Liver (tissue), 10 donors: ENCODE measurements around the gene CCDC39. TPM values are rescaled to one million over a fixed set of nuclear protein-coding genes. Genes with fewer than 3 reads are reported as not detected.

Source experiments
- DNase-seq: peaks from one replicate; pipeline ENCODE4 v3.0.0-alpha.2; 2017; ENCODE audit warnings: low spot score
- H3K27ac ChIP-seq, 2 donors: one replicate each; pipeline ENCODE4 v1.7.0; 2013; ENCODE audit warnings: inconsistent platforms in 2 of 2, low read length in 2 of 2, control low read depth in 1 of 2, low read depth in 1 of 2, mild to moderate bottlenecking in 1 of 2
- H3K27me3 ChIP-seq, 4 donors: one replicate each; pipeline versions ENCODE4 v1.6.1 to v1.7.0; 2013; ENCODE audit warnings: low read length in 3 of 4, inconsistent platforms in 1 of 4, mild to moderate bottlenecking in 1 of 4, moderate library complexity in 1 of 4; ENCODE audit not compliant: control insufficient read depth in 4 of 4, insufficient read depth in 4 of 4
- H3K36me3 ChIP-seq, 4 donors: one replicate each; pipeline versions ENCODE4 v1.6.1 to v1.7.0; 2013; ENCODE audit warnings: low read length in 3 of 4, mild to moderate bottlenecking in 3 of 4, low read depth in 1 of 4, moderate library complexity in 1 of 4; ENCODE audit not compliant: control insufficient read depth in 4 of 4, insufficient read depth in 3 of 4
- H3K4me1 ChIP-seq, 4 donors: one replicate each; pipeline versions ENCODE4 v1.6.1 to v1.7.0; 2013; ENCODE audit warnings: low read length in 3 of 4, mild to moderate bottlenecking in 3 of 4, moderate library complexity in 1 of 4; ENCODE audit not compliant: control insufficient read depth in 4 of 4, insufficient read depth in 4 of 4
- H3K4me3 ChIP-seq, 3 donors: one replicate each; pipeline versions ENCODE4 v1.6.1 to v1.7.0; 2013; ENCODE audit warnings: low read length in 3 of 3, control low read depth in 1 of 3, low read depth in 1 of 3, mild to moderate bottlenecking in 1 of 3
- H3K9ac ChIP-seq, 2 donors: one replicate each; pipeline ENCODE4 v1.7.0; 2013; ENCODE audit warnings: low read length in 2 of 2, mild to moderate bottlenecking in 2 of 2, moderate library complexity in 2 of 2, control low read depth in 1 of 2, low read depth in 1 of 2
- H3K9me3 ChIP-seq, 4 donors: one replicate each; pipeline versions ENCODE4 v1.6.1 to v1.7.0; 2013; ENCODE audit warnings: low read length in 3 of 4; ENCODE audit not compliant: control insufficient read depth in 4 of 4
- FOXA1 ChIP-seq: IDR thresholded peaks from 2 replicates; pipeline ENCODE4 v1.6.1; 2016; ENCODE audit warnings: antibody characterized with exemption
- FOXA2 ChIP-seq: IDR thresholded peaks from 2 replicates; pipeline ENCODE4 v1.6.1; 2016; ENCODE audit warnings: antibody characterized with exemption
- JUND ChIP-seq, 2 donors: IDR thresholded peaks; 2 replicates each; pipeline ENCODE4 v1.6.1; 2016; ENCODE audit warnings: antibody characterized with exemption in 2 of 2
- NR2F2 ChIP-seq: IDR thresholded peaks from 2 replicates; pipeline ENCODE4 v1.6.1; 2016; ENCODE audit warnings: antibody characterized with exemption
- RAD21 ChIP-seq, 2 donors: IDR thresholded peaks; 2 replicates each; pipeline ENCODE4 v1.6.1; 2016; ENCODE audit warnings: antibody characterized with exemption in 2 of 2, mild to moderate bottlenecking in 2 of 2
- TAF1 ChIP-seq: conservative IDR thresholded peaks from 2 replicates; pipeline ENCODE4 v1.6.1; 2016; ENCODE audit warnings: antibody characterized with exemption, mild to moderate bottlenecking
- WGBS: extraction: QIAGEN DNeasy Blood & Tissue Kit; methylation state at CpG from one replicate; pipeline ENCODE4 v1.1.7; 2013; 5-methylcytosine and 5-hydroxymethylcytosine counted together
- polyA plus RNA-seq, 2 donors: library from polyadenylated mRNA; stranded (reverse) in 1 of 2; unstranded in 1 of 2; fragments of 200-250 nt in 1 of 2; fragments of >200 nt in 1 of 2; fragmentation: Nextera tagmentation in 1 of 2; extraction: Ambion mirVana in 1 of 2; gene quantifications; one replicate each; pipeline versions ENCODE4 v1.2.1 to v1.2.3, GENCODE V29; 2013 to 2015
- small RNA-seq: library from RNA; depleted of rRNA; stranded (forward); fragments of <200 nt; gene quantifications from one replicate; pipeline ENCODE3, GENCODE V24; 2014
- total RNA-seq, 2 donors: library from RNA; depleted of rRNA; stranded (reverse); fragments of >200 nt; gene quantifications; one replicate each; pipeline ENCODE4 v1.2.3, GENCODE V29; 2014
- TF ChIP-seq, protein P1 (sequence below): IDR thresholded peaks from 2 replicates; pipeline ENCODE4 v1.6.1; 2016; ENCODE audit warnings: antibody characterized with exemption
- donor health status: healthy.
- donor health status: healthy.
- donor health status: healthy.
- donor health status: healthy.
- donor health status: healthy.

The CCDC39 gene
- total and polyA plus RNA-seq, 4 donors = under 0.01 to 0.08 TPM; not detected in 2

DNA sequence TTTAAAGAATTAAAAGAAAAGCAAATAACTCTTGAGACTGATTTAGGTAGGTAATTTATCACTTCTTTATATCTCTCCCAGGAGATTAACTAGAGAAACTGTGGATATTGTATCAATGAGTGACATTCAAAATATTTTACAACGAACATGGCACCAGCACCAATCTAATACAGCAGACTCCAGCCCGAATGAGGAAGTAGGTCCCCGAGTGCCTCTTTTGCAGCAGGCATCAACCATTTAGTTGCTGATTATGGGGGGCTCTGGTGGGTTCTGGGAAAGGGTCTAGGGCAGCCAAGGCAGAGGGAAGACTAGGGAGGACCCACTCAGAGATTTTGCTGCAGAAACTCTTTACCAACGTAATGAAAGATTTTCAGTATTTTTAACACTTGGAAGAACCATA, 109.1 kb downstream of the CCDC39 start:
- no peak for DNase-seq
- peaks cover 0 to 1% (median 0%) of the 10 kb centered on the region in 4 donors for H3K9me3 ChIP-seq
- no peak overlapping the region for H3K9ac ChIP-seq
- no peaks in the 10 kb centered on the region for H3K4me1 ChIP-seq
- WGBS = 64% methylated on average over 4 of the region's 4 CpGs
- TF ChIP-seq TAF1 (no peak), JUND (IDR thresholded peaks at IDR 0.05) (no peak), NR2F2 (no peak), RAD21 (IDR thresholded peaks at IDR 0.05) (no peak), FOXA1 (no peak), FOXA2 (no peak)
- H3K36me3 ChIP-seq = no peaks in the 10 kb centered on the region
- H3K4me3 ChIP-seq = no peak overlapping the region
- no peak overlapping the region for H3K27ac ChIP-seq
- H3K27me3 ChIP-seq = no peaks in the 10 kb centered on the region

DNA sequence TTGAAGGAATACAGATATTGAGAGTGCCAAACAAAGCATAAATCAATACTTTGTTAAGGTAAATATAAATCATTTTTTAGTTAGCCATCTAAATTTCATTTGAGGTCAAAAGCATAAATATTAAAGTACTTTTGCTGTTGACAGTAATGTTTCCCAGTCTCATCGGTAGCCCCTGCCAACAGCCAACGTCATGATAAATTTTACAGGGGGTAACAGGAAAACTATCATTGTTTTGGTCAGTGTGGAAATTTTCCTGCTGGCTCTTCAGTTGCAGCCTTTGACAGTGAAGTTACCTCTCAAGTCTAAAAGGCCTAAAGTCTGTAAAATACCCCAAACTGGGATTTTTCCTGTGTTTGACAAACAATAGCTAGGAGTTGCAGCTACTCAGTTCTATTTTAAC, 114.6 kb downstream of the CCDC39 start:
- Histone ChIP-seq H3K9me3 (no peaks in the 10 kb centered on the region), H3K27me3 (no peaks in the 10 kb centered on the region), H3K9ac (no peak overlapping the region), H3K36me3 (no peaks in the 10 kb centered on the region), H3K4me1 (no peaks in the 10 kb centered on the region), H3K27ac (no peak overlapping the region), H3K4me3 (no peak overlapping the region)
- DNase-seq = no peak
- 80% methylated on average over 2 of the region's 2 CpGs for WGBS
- TF ChIP-seq, protein P1, sequence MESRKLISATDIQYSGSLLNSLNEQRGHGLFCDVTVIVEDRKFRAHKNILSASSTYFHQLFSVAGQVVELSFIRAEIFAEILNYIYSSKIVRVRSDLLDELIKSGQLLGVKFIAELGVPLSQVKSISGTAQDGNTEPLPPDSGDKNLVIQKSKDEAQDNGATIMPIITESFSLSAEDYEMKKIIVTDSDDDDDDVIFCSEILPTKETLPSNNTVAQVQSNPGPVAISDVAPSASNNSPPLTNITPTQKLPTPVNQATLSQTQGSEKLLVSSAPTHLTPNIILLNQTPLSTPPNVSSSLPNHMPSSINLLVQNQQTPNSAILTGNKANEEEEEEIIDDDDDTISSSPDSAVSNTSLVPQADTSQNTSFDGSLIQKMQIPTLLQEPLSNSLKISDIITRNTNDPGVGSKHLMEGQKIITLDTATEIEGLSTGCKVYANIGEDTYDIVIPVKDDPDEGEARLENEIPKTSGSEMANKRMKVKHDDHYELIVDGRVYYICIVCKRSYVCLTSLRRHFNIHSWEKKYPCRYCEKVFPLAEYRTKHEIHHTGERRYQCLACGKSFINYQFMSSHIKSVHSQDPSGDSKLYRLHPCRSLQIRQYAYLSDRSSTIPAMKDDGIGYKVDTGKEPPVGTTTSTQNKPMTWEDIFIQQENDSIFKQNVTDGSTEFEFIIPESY = no peak
- no peak for TF ChIP-seq JUND (IDR thresholded peaks at IDR 0.05)

Small RNAs within 50 kb of the gene (small RNA-seq; reads per million reads assigned to genes)
- gene AC068298.1 = not detected
- gene RNU6-486P = not detected

Other genes starting within 250 kb of the CCDC39 start
- gene TTC14, start 77.3 kb downstream of the CCDC39 start, total RNA-seq = 10 to 100 TPM in 1 of 2 donors, 1 to 10 TPM in 1; 8.4 to 34.5 TPM
- gene TTC14, start 77.3 kb downstream of the CCDC39 start, polyA plus RNA-seq = 10 to 100 TPM in 1 of 2 donors, 1 to 10 TPM in 1; 5.3 to 18.1 TPM
- 10 to 100 TPM; 69.4 to 72.9 TPM for gene FXR1, start 233.2 kb upstream of the CCDC39 start, total RNA-seq
- 10 to 100 TPM; 18.6 to 23.9 TPM for gene FXR1, start 233.2 kb upstream of the CCDC39 start, polyA plus RNA-seq